GM10266 (cell line): ENCODE data around the gene TEX38.

Source experiments
- DNase-seq: peaks from one replicate; pipeline ENCODE4 v3.0.0; 2012; ENCODE audit errors: extremely low spot score
- CTCF ChIP-seq: IDR thresholded peaks from 2 replicates; pipeline ENCODE4 v1.5.1; 2012; ENCODE audit warnings: mild to moderate bottlenecking, low read depth; ENCODE audit not compliant: control insufficient read depth, insufficient read depth; ENCODE audit errors: missing control alignments

Gene TEX38

DNA sequence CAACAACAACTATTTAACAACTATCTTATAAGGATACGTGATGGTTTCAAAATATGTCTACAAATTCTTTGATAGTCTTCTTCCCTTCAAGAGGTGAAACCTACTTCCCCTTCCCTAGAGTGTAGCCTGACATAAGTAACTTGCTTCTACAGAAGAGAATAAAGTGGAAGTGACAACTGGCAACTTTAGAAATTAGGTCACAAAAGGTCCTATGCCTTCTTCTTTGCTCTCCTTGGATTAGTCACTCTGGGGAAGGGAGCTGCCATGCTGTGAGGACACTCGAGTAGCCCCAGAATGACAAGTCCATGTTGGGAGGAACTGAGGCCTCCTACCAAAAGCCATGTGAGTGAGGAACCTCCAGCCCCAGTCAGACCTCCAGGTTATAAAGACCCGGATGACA, 28.0 kb downstream of the TEX38 start:
- TF ChIP-seq CTCF, result no peak
- no peak for DNase-seq

DNA sequence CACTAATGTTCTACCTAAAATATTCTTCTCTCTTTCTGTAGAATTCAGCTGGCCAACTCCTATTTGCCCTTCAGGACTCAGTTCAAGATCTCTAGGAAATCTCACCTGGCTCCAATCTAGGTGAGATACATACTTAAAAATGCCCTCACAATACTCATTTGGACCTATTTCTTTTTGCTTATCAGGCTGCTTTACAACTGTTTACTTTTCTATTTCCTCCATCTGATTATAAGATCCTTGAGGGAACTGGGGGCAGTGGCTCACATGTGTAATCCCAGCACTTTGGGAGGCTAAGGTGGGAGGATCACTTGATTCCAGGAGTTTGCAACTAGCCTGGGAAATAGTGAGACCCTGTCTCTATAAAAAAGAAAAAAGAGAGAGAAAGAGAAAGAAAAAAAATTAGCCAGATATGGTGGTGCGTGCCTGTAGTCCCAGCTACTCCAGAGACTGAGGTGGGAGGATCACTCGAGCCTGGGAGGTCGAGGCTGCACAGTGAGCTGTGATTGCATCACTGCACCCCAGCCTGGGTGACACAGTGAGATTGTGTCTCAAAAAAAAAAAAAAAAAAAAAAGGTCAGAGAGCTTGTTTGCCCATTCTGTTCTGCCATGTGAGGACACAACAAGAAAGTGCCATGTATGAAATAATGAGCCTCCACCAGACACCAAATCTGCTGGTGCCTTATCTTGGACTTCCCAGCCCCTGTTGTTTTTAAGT, 32.4 kb downstream of the TEX38 start:
- no peak for TF ChIP-seq CTCF
- DNase-seq, result no peak

DNA sequence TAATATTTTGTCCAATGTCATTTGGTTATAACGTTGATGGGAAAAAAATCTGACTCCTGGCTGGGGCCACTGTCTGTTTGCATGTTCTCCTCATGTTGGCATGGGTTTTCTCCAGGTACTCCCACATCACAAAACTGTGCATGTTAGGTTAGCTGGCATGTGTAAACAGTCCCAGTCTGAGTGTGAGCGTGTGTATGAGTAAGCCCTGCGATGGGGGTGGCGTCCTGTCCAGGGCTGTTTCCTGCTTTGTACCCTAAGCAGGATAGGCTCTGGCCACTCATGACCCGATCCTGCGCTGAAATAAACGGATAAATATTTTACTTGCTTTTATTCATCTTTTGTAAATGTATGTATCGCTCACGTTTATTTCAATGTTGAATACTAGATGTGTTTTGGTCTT, 33.8 kb downstream of the TEX38 start:
- TF ChIP-seq CTCF, result no peak
- DNase-seq, result no peak

DNA sequence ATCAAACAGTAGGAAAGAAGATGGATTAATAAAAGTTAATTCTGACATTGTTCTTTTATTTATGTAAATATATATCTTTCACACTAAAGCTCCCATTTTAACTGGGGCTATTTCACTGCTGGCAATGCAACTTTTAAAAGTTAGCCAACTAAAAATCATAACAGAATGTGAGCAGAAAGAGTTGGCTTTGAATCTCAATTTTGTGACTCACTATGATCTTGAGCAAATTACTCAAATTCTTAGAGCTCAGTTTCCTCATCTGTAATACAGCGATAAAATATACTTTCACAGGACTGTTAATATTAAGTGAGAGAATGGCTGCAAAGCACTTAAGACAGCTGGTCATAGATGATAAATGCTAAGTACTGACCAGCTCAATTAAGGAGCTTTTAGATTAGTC, 36.5 kb downstream of the TEX38 start:
- no peak for DNase-seq
- TF ChIP-seq CTCF, result no peak

- DNase-seq, result no peak
- TF ChIP-seq CTCF, result no peak
These were observed 43.3 kb downstream of the TEX38 start for GRCh38 chr1:46714976-46715375.

GRCh38 chr1:46717654-46718053, 46.0 kb downstream of the TEX38 start:
- TF ChIP-seq CTCF, result no peak
- DNase-seq, result no peak

DNA sequence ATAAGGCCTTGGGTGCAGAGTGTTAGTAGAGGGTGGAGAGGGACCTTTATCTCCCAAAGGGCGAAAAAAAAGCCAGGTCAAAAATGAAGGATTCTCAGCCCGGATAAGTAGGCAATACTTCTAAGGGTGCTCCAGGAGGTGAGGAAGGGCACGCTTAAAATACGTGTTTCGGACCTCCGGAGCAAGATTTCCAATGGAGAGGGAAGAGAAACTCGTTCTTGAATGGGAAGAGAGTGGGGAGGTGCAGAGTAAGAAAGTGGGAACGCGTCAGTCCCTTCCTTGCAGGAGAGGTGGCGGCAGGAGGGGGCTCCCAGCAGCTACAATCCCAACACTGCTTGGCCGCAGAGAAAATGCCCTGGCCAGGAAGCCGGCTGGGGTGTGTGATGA, 46.7 kb downstream of the TEX38 start:
- TF ChIP-seq CTCF, result no peak
- no peak for DNase-seq
